Measurements from ENCODE around the gene CRB2. TPM values are rescaled to one million over a fixed set of nuclear protein-coding genes. Genes with fewer than 3 reads are reported as not detected.
"Not testable (repeated sequence)": the region's sequence is repeated elsewhere in the genome, so short reads cannot be mapped to it uniquely, and the experiment has no call there.

Gene CRB2
- total RNA-seq, 4 donors from 2014 or later, result 2.2 to 19.4 (median 3.1) TPM

- intact Hi-C loops (cut with DNase I; ENCODE audit: low total_unique reads), result no loop called here
- no peaks in the 10 kb centered on the region for H3K9me3 ChIP-seq
- TF ChIP-seq POLR2A (IDR thresholded peaks at IDR 0.05), result no peak
- TF ChIP-seq, protein P1, sequence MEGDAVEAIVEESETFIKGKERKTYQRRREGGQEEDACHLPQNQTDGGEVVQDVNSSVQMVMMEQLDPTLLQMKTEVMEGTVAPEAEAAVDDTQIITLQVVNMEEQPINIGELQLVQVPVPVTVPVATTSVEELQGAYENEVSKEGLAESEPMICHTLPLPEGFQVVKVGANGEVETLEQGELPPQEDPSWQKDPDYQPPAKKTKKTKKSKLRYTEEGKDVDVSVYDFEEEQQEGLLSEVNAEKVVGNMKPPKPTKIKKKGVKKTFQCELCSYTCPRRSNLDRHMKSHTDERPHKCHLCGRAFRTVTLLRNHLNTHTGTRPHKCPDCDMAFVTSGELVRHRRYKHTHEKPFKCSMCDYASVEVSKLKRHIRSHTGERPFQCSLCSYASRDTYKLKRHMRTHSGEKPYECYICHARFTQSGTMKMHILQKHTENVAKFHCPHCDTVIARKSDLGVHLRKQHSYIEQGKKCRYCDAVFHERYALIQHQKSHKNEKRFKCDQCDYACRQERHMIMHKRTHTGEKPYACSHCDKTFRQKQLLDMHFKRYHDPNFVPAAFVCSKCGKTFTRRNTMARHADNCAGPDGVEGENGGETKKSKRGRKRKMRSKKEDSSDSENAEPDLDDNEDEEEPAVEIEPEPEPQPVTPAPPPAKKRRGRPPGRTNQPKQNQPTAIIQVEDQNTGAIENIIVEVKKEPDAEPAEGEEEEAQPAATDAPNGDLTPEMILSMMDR (IDR thresholded peaks at IDR 0.05), result no peak
- no peak overlapping the region for H3K4me3 ChIP-seq
- H3K36me3 ChIP-seq, result no peaks in the 10 kb centered on the region
- no peak overlapping the region for H3K27ac ChIP-seq
- DNase-seq, result no peak
- H3K4me1 ChIP-seq, result no peaks in the 10 kb centered on the region
- H3K27me3 ChIP-seq, result no peaks in the 10 kb centered on the region
Measured at GRCh38 chr9:123329329-123329955, 26.6 kb upstream of the CRB2 start.

GRCh38 chr9:123331346-123332060 lies 24.5 kb upstream of the CRB2 start:
- TF ChIP-seq POLR2A (IDR thresholded peaks at IDR 0.05), result no peak
- TF ChIP-seq, protein P1 (IDR thresholded peaks at IDR 0.05), result no peak
- no peak overlapping the region for H3K27ac ChIP-seq
- H3K9me3 ChIP-seq, result no peaks in the 10 kb centered on the region
- H3K27me3 ChIP-seq, result no peaks in the 10 kb centered on the region
- H3K36me3 ChIP-seq, result no peaks in the 10 kb centered on the region
- no peaks in the 10 kb centered on the region for H3K4me1 ChIP-seq
- intact Hi-C loops (cut with DNase I; ENCODE audit: low total_unique reads), result no loop called here
- H3K4me3 ChIP-seq, result no peak overlapping the region
- DNase-seq, result no peak

- H3K36me3 ChIP-seq; H3K4me3 ChIP-seq; H3K4me1 ChIP-seq; intact Hi-C loops (cut with DNase I; ENCODE audit: low total_unique reads); H3K9me3 ChIP-seq; H3K27me3 ChIP-seq; DNase-seq; H3K27ac ChIP-seq: not testable (repeated sequence)
Measured at GRCh38 chr9:123333058-123333669, 22.8 kb upstream of the CRB2 start.

DNA sequence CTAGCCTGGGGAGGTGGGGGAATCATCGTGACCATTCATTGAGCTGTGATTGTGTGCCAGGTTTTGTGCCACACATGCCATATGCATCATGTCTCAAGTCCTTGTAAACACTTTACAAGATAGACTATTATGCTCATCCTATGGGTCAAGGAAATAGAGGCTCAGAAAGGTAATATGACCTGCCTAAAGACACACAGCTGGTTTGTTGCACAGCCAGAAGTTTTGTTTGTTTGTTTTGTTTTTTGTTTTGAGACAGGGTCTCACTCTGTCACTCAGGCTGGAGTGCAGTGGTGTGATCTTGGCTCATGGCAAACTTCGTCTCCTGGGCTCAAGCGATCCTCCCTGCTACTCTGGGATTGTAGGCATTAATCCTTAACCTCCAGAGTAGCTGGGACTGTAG lies 21.4 kb upstream of the CRB2 start:
- Histone ChIP-seq H3K27ac (no peak overlapping the region), H3K36me3 (no peaks in the 10 kb centered on the region), H3K4me1 (no peaks in the 10 kb centered on the region), H3K4me3 (no peak overlapping the region), H3K27me3 (no peaks in the 10 kb centered on the region), H3K9me3 (no peaks in the 10 kb centered on the region)
- intact Hi-C loops (cut with DNase I; ENCODE audit: low total_unique reads), result no loop called here
- no peak for DNase-seq
- TF ChIP-seq, protein P1 (IDR thresholded peaks at IDR 0.05), result no peak
- TF ChIP-seq POLR2A (IDR thresholded peaks at IDR 0.05), result no peak

GRCh38 chr9:123335193-123335985 lies 20.6 kb upstream of the CRB2 start:
- intact Hi-C loops (cut with DNase I; ENCODE audit: low total_unique reads), result no loop called here
- no peak overlapping the region for H3K27ac ChIP-seq
- TF ChIP-seq POLR2A (IDR thresholded peaks at IDR 0.05), result no peak
- TF ChIP-seq, protein P1 (IDR thresholded peaks at IDR 0.05), result no peak
- DNase-seq, result no peak
- H3K4me1 ChIP-seq, result no peaks in the 10 kb centered on the region
- H3K4me3 ChIP-seq, result no peak overlapping the region
- H3K9me3 ChIP-seq, result no peaks in the 10 kb centered on the region
- H3K36me3 ChIP-seq, result no peaks in the 10 kb centered on the region
- no peaks in the 10 kb centered on the region for H3K27me3 ChIP-seq
